GM19035 (cell line): Measurements from ENCODE around the gene CDC34.

Experiments
- ATAC-seq: cut with Tn5 transposase; IDR thresholded peaks from one replicate; pipeline ENCODE4 v1.9.1; 2021; ENCODE audit not compliant: unreplicated experiment

The CDC34 gene

GRCh38 chr19:588093-588740, 56.7 kb downstream of the CDC34 start:
- no peak for ATAC-seq

GRCh38 chr19:588741-589692, 57.5 kb downstream of the CDC34 start:
- no peak for ATAC-seq

DNA sequence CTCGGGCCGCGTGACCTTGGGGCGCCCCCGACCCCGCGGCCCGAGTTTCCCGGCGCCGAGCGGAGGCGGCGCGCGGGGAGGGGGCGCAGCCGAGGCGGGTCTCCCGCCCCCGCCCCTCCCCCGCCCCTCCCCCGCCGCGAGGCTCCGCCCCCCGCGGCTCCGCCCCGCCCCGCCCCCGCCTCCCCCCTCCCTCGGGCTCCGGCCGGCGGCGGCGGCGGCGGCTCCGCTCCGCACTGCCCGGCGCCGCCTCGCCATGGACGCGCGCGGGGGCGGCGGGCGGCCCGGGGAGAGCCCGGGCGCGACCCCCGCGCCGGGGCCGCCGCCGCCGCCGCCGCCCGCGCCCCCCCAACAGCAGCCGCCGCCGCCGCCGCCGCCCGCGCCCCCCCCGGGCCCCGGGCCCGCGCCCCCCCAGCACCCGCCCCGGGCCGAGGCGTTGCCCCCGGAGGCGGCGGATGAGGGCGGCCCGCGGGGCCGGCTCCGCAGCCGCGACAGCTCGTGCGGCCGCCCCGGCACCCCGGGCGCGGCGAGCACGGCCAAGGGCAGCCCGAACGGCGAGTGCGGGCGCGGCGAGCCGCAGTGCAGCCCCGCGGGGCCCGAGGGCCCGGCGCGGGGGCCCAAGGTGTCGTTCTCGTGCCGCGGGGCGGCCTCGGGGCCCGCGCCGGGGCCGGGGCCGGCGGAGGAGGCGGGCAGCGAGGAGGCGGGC, 58.3 kb downstream of the CDC34 start, which contains the start of gene HCN2:
Gene HCN2 (plus strand): TSS at position 189 of the 703 bp plus-strand sequence. CDS start 65 bp downstream, at position 254.
- no peak for ATAC-seq

DNA sequence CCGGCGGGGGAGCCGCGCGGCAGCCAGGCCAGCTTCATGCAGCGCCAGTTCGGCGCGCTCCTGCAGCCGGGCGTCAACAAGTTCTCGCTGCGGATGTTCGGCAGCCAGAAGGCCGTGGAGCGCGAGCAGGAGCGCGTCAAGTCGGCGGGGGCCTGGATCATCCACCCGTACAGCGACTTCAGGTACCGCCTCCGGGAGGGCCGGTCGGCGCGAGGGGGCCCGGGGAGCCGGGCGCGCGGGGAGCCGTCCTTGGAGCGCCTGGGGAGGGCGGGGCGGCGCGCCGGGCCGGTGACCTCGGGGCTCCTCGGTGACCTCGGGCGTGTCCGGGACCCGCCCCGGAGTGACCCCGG, 58.8 kb downstream of the CDC34 start:
- no peak for ATAC-seq

GRCh38 chr19:590750-591098, 59.2 kb downstream of the CDC34 start:
- no peak for ATAC-seq

- ATAC-seq: no peak
Observed at GRCh38 chr19:591099-591958, 59.8 kb downstream of the CDC34 start.
